Thoracic aorta (tissue), 2 donors: ENCODE results near the gene CDK2. TPM values are rescaled to one million over a fixed set of nuclear protein-coding genes. Genes with fewer than 3 reads are reported as not detected.
A peak's percentile ranks its signal among the peaks of the same experiment; 100 is the strongest.

Experiments
- ATAC-seq: fragments of 150-250 bp; one replicate; pipeline ENCODE4 v1.8.0; 2017; ENCODE audit warnings: low read depth; ENCODE audit not compliant: insufficient number of reproducible peaks, low FRiP score
- DNase-seq: peaks from one replicate; pipeline ENCODE4 v3.0.0-alpha.2; 2020; ENCODE audit warnings: low spot score
- H3K27ac ChIP-seq, 2 donors: fragments of 200-600 bp; sonication (generic); 1 replicate in 1 of 2; 2 replicates in 1 of 2; pipeline ENCODE4 v1.5.1; 2016; ENCODE audit warnings: mild to moderate bottlenecking in 2 of 2, moderate library complexity in 2 of 2
- H3K27me3 ChIP-seq: fragments of 200-600 bp; sonication (generic); replicated peaks from 2 replicates; pipeline ENCODE4 v1.6.0; 2016; ENCODE audit warnings: mild to moderate bottlenecking; ENCODE audit not compliant: insufficient read depth
- H3K36me3 ChIP-seq: fragments of 200-600 bp; sonication (generic); one replicate; pipeline ENCODE4 v1.5.1; 2016
- H3K4me1 ChIP-seq, 2 donors: fragments of 200-600 bp; sonication (generic); 1 replicate in 1 of 2; 2 replicates in 1 of 2; pipeline versions ENCODE4 v1.5.1 to v1.6.0; 2016; ENCODE audit warnings: low read depth in 2 of 2, mild to moderate bottlenecking in 1 of 2; ENCODE audit not compliant: control insufficient read depth in 1 of 2
- H3K4me3 ChIP-seq: fragments of 200-600 bp; sonication (generic); 2 replicates; pipeline ENCODE4 v1.5.1; 2016; ENCODE audit warnings: mild to moderate bottlenecking
- H3K9me3 ChIP-seq: fragments of 200-600 bp; sonication (generic); 2 replicates; pipeline ENCODE4 v1.5.1; 2016
- CTCF ChIP-seq: fragments of 200-600 bp; sonication (generic); IDR thresholded peaks from one replicate; pipeline ENCODE4 v1.5.1; 2019; ENCODE audit warnings: antibody characterized with exemption
- total RNA-seq, 2 donors: library from RNA; depleted of rRNA; stranded (reverse); fragments of >200 nt; gene quantifications; one replicate each; pipeline versions ENCODE4 v1.1.0 to v1.2.3, GENCODE V29; 2016

The CDK2 gene
- total RNA-seq, 2 donors from 2014 or later: 18.0 to 32.5 TPM

GRCh38 chr12:56017181-56017580 lies 50.6 kb downstream of the CDK2 start:
- DNase-seq (no peak), ATAC-seq (no peak)

GRCh38 chr12:56018356-56018755 lies 51.7 kb downstream of the CDK2 start:
- DNase-seq: no peak
- H3K36me3 ChIP-seq: peaks cover 9% of the 10 kb centered on the region
- H3K27me3 ChIP-seq: no peaks in the 10 kb centered on the region
- H3K4me1 ChIP-seq: peaks cover 12 to 23% of the 10 kb centered on the region in 2 donors
- TF ChIP-seq CTCF: no peak
- H3K9me3 ChIP-seq: no peaks in the 10 kb centered on the region
- no peak overlapping the region for H3K27ac ChIP-seq
- no peak overlapping the region for H3K4me3 ChIP-seq
- no peak for ATAC-seq

More at GRCh38 chr12:56017181-56017580, 50.6 kb downstream of the CDK2 start:
- Histone ChIP-seq H3K4me3 (no peak overlapping the region), H3K27me3 (no peaks in the 10 kb centered on the region), H3K4me1 (peaks cover 11 to 21% of the 10 kb centered on the region in 2 donors), H3K36me3 (peaks cover 9% of the 10 kb centered on the region), H3K27ac (no peak overlapping the region), H3K9me3 (no peaks in the 10 kb centered on the region)
- TF ChIP-seq CTCF: no peak

- peaks cover 9% of the 10 kb centered on the region for H3K36me3 ChIP-seq
- H3K4me1 ChIP-seq: peaks cover 12 to 23% of the 10 kb centered on the region in 2 donors
- no peaks in the 10 kb centered on the region for H3K9me3 ChIP-seq
- DNase-seq (no peak), ATAC-seq (no peak)
- peak within 1 kb of the TSS; percentile 66 for H3K4me3 ChIP-seq
- peak within 1 kb of the TSS; percentile 43 to 63 for H3K27ac ChIP-seq
- no peaks in the 10 kb centered on the region for H3K27me3 ChIP-seq
- no peak for TF ChIP-seq CTCF
Observed at GRCh38 chr12:56020423-56021184, 54.0 kb downstream of the CDK2 start, which contains the start of gene IKZF4. Gene IKZF4 (plus strand): TSS chr12:56021043. CDS start chr12:56021494, 451 bp downstream.

- peak overlapping the region; percentile 66 for H3K4me3 ChIP-seq
- no peak for TF ChIP-seq CTCF
- no peaks in the 10 kb centered on the region for H3K9me3 ChIP-seq
- H3K36me3 ChIP-seq: peaks cover 12% of the 10 kb centered on the region
- H3K27me3 ChIP-seq: no peaks in the 10 kb centered on the region
- peaks cover 12 to 23% of the 10 kb centered on the region in 2 donors for H3K4me1 ChIP-seq
- ATAC-seq (no peak), DNase-seq (no peak)
- peak overlapping the region; percentile 34 to 43 for H3K27ac ChIP-seq
Observed at GRCh38 chr12:56021889-56022497, 55.4 kb downstream of the CDK2 start.

Other genes starting within 250 kb of the CDK2 start
- 10 to 100 TPM; 24.4 to 29.5 TPM for gene RDH5, start 246.4 kb upstream of the CDK2 start, total RNA-seq
- 100 to 1,000 TPM; 615 to 776 TPM for gene CD63, start 237.8 kb upstream of the CDK2 start, total RNA-seq
- gene GDF11, start 223.7 kb upstream of the CDK2 start, total RNA-seq: 1 to 10 TPM; 3.0 to 9.7 TPM
- gene SARNP, start 149.1 kb upstream of the CDK2 start, total RNA-seq: 10 to 100 TPM; 39.1 to 49.2 TPM
- 10 to 100 TPM; 13.8 to 16.2 TPM for gene ORMDL2, start 148.8 kb upstream of the CDK2 start, total RNA-seq
- 10 to 100 TPM; 27.5 to 39.6 TPM for gene DNAJC14, start 137.2 kb upstream of the CDK2 start, total RNA-seq
- 10 to 100 TPM; 72.9 to 85.0 TPM for gene MMP19, start 123.9 kb upstream of the CDK2 start, total RNA-seq
- gene PYM1, start 38.9 kb upstream of the CDK2 start, total RNA-seq: 10 to 100 TPM; 19.0 to 31.6 TPM
- gene DGKA, start 35.7 kb upstream of the CDK2 start, total RNA-seq: 100 to 1,000 TPM in 1 of 2 donors, 10 to 100 TPM in 1; 72.8 to 104 TPM
- gene PMEL, start 788 bp upstream of the CDK2 start, total RNA-seq: under 1 TPM in 1 of 2 donors, not detected in 1; 0.99 TPM
- 10 to 100 TPM; 70.3 to 89.2 TPM for gene RAB5B, start 7.2 kb downstream of the CDK2 start, total RNA-seq
- gene SUOX, start 30.4 kb downstream of the CDK2 start, total RNA-seq: 10 to 100 TPM; 17.6 to 20.6 TPM
- gene IKZF4, start 54.2 kb downstream of the CDK2 start, total RNA-seq: 1 to 10 TPM; 4.5 to 7.6 TPM
- 1,000 to 10,000 TPM in 1 of 2 donors, 100 to 1,000 TPM in 1; 103 to 1,114 TPM for gene RPS26, start 75.1 kb downstream of the CDK2 start, total RNA-seq
- 1 to 10 TPM; 1.1 to 3.2 TPM for gene ERBB3, start 113.3 kb downstream of the CDK2 start, total RNA-seq
- gene PA2G4, start 137.7 kb downstream of the CDK2 start, total RNA-seq: 100 to 1,000 TPM in 1 of 2 donors, 10 to 100 TPM in 1; 53.2 to 111 TPM
- gene RPL41, start 149.8 kb downstream of the CDK2 start, total RNA-seq: 1,000 to 10,000 TPM in 1 of 2 donors, 100 to 1,000 TPM in 1; 923 to 1,490 TPM
- gene ZC3H10, start 151.4 kb downstream of the CDK2 start, total RNA-seq: 1 to 10 TPM; 4.1 to 7.1 TPM
- gene ESYT1, start 161.4 kb downstream of the CDK2 start, total RNA-seq: 100 to 1,000 TPM; 113 to 128 TPM
- 10 to 100 TPM; 17.1 to 19.1 TPM for gene MYL6B, start 185.8 kb downstream of the CDK2 start, total RNA-seq
- gene MYL6, start 191.5 kb downstream of the CDK2 start, total RNA-seq: 1,000 to 10,000 TPM; 1,762 to 3,064 TPM
- 100 to 1,000 TPM in 1 of 2 donors, 10 to 100 TPM in 1; 68.6 to 109 TPM for gene SMARCC2, start 222.7 kb downstream of the CDK2 start, total RNA-seq